ENCODE data around the gene ALLC. TPM values are rescaled to one million over a fixed set of nuclear protein-coding genes. Genes with fewer than 3 reads are reported as not detected.

ALLC gene
- total and polyA plus RNA-seq, 3 donors from 2014 or later: 8.1 to 35.1 (median 18.5) TPM

- no peak for TF ChIP-seq POLR2A (IDR thresholded peaks at IDR 0.05)
- no peak for TF ChIP-seq CTCF (IDR thresholded peaks at IDR 0.05)
- WGBS, 2 donors: 92 to 94% methylated on average over 6 to 9 of the region's 9 CpGs
- no peaks in the 10 kb centered on the region for H3K27me3 ChIP-seq
- no peak overlapping the region for H3K27ac ChIP-seq
- no peaks in the 10 kb centered on the region for H3K4me1 ChIP-seq
- H3K36me3 ChIP-seq (ENCODE audit: low read depth, missing control alignments): no peaks in the 10 kb centered on the region
- no peaks in the 10 kb centered on the region for H3K9me3 ChIP-seq
- DNase-seq: no peak
- H3K4me3 ChIP-seq: no peak overlapping the region
- intact Hi-C loops (cut with DNase I; ENCODE audit: low total_unique reads): no loop called here
Measured at GRCh38 chr2:3747826-3748225, 89.8 kb downstream of the ALLC start.

- H3K36me3 ChIP-seq (ENCODE audit: low read depth, missing control alignments): no peaks in the 10 kb centered on the region
- no peak overlapping the region for H3K4me3 ChIP-seq
- no peak for DNase-seq
- no peak overlapping the region for H3K27ac ChIP-seq
- TF ChIP-seq CTCF (IDR thresholded peaks at IDR 0.05): no peak
- TF ChIP-seq POLR2A (IDR thresholded peaks at IDR 0.05): no peak
- H3K4me1 ChIP-seq: no peaks in the 10 kb centered on the region
- WGBS, 2 donors: 85 to 88% methylated on average over 7 of the region's 7 CpGs
- no peaks in the 10 kb centered on the region for H3K27me3 ChIP-seq
- no peaks in the 10 kb centered on the region for H3K9me3 ChIP-seq
- intact Hi-C loops (cut with DNase I; ENCODE audit: low total_unique reads): no loop called here
Measured at GRCh38 chr2:3749201-3749600, 91.2 kb downstream of the ALLC start.

GRCh38 chr2:3751251-3751650, 93.3 kb downstream of the ALLC start:
- Histone ChIP-seq H3K4me3 (no peak overlapping the region), H3K4me1 (no peaks in the 10 kb centered on the region), H3K36me3 (ENCODE audit: low read depth, missing control alignments) (no peaks in the 10 kb centered on the region), H3K9me3 (no peaks in the 10 kb centered on the region), H3K27me3 (no peaks in the 10 kb centered on the region), H3K27ac (no peak overlapping the region)
- no peak for DNase-seq
- TF ChIP-seq CTCF (IDR thresholded peaks at IDR 0.05) (no peak), POLR2A (IDR thresholded peaks at IDR 0.05) (no peak)
- WGBS, 2 donors: 93 to 94% methylated on average over 7 of the region's 7 CpGs
- intact Hi-C loops (cut with DNase I; ENCODE audit: low total_unique reads): no loop called here

GRCh38 chr2:3751806-3752205, 93.8 kb downstream of the ALLC start:
- H3K36me3 ChIP-seq (ENCODE audit: low read depth, missing control alignments): no peaks in the 10 kb centered on the region
- no peak overlapping the region for H3K4me3 ChIP-seq
- no peak overlapping the region for H3K27ac ChIP-seq
- no peak for TF ChIP-seq CTCF (IDR thresholded peaks at IDR 0.05)
- TF ChIP-seq POLR2A (IDR thresholded peaks at IDR 0.05): no peak
- H3K9me3 ChIP-seq: no peaks in the 10 kb centered on the region
- no peaks in the 10 kb centered on the region for H3K4me1 ChIP-seq
- WGBS, 2 donors: 52 to 61% methylated on average over 5 of the region's 5 CpGs
- no peaks in the 10 kb centered on the region for H3K27me3 ChIP-seq
- no peak for DNase-seq
- intact Hi-C loops (cut with DNase I; ENCODE audit: low total_unique reads): no loop called here

Small RNA genes within 50 kb of the gene (small RNA-seq; reads per million reads assigned to genes)
- gene TMSB4XP2: 0 reads per million in 2 donors

Other genes with a start within 250 kb of the ALLC start
- 10 to 100 TPM; 41.6 to 52.5 TPM for gene ADI1, start 138.7 kb upstream of the ALLC start, total RNA-seq
- 41.1 TPM for gene ADI1, start 138.7 kb upstream of the ALLC start, polyA plus RNA-seq (ENCODE audit: insufficient read depth, low read depth, low replicate concordance)
- 10 to 100 TPM; 23.5 to 24.6 TPM for gene RNASEH1, start 99.9 kb upstream of the ALLC start, total RNA-seq
- 19.5 TPM for gene RNASEH1, start 99.9 kb upstream of the ALLC start, polyA plus RNA-seq (ENCODE audit: insufficient read depth, low read depth, low replicate concordance)
- gene RPS7, start 82.9 kb upstream of the ALLC start, total RNA-seq: 100 to 1,000 TPM; 728 to 906 TPM
- gene RPS7, start 82.9 kb upstream of the ALLC start, polyA plus RNA-seq (ENCODE audit: insufficient read depth, low read depth, low replicate concordance): 989 TPM
- gene COLEC11, start 63.1 kb upstream of the ALLC start, total RNA-seq: 10 to 100 TPM; 15.4 to 15.8 TPM
- gene COLEC11, start 63.1 kb upstream of the ALLC start, polyA plus RNA-seq (ENCODE audit: insufficient read depth, low read depth, low replicate concordance): 12.7 TPM
- 10 to 100 TPM; 10.6 to 12.1 TPM for gene DCDC2C, start 45.4 kb downstream of the ALLC start, total RNA-seq
- gene DCDC2C, start 45.4 kb downstream of the ALLC start, polyA plus RNA-seq (ENCODE audit: insufficient read depth, low read depth, low replicate concordance): 9.9 TPM

Measured in testis (tissue), 3 donors.